Omental fat pad (tissue), 4 donors: Measurements from ENCODE around the gene TRDN. TPM values are rescaled to one million over a fixed set of nuclear protein-coding genes. Genes with fewer than 3 reads are reported as not detected.

ENCODE experiments used
- ATAC-seq: fragments of 150-250 bp; one replicate; pipeline ENCODE4 v1.9.1; 2016; ENCODE audit warnings: mild to moderate bottlenecking, moderate library complexity; ENCODE audit not compliant: low FRiP score
- DNase-seq: peaks from one replicate; pipeline ENCODE4 v3.0.0-alpha.2; 2019; ENCODE audit warnings: low spot score
- CTCF ChIP-seq, 3 donors: fragments of 450-650 bp; IDR thresholded peaks; one replicate each; pipeline ENCODE4 v1.5.1; 2016 to 2017; ENCODE audit warnings: antibody characterized with exemption in 3 of 3, mild to moderate bottlenecking in 3 of 3, moderate library complexity in 2 of 3
- total RNA-seq, 4 donors: library from RNA; depleted of rRNA; stranded (reverse); fragments of >200 nt; gene quantifications; one replicate each; pipeline ENCODE4 v1.1.0, GENCODE V29; 2016

Gene TRDN
- total RNA-seq, 4 donors from 2014 or later: 0.09 to 1.1 (median 0.12) TPM; not detected in 1

DNA sequence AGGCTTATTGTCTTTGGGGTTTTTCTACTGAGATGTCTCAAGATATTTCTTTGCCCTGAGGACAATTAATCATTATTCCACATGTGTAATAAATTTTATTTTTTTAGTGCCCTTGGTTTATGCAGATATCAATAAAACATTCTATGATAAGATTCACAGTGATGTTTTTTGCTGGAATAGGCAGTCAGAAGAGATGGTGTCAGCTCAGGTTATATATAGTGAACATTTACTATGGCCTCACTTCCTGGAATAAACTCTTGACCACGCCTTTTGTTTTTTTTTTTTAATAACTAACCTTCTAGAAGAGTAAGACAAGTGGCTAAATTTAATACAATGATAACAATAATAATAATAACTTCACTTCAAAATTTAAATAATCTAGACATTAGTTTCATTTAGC lies 209.7 kb downstream of the TRDN start:
- ATAC-seq (no peak), DNase-seq (no peak)
- no peak for TF ChIP-seq CTCF (IDR thresholded peaks at IDR 0.05)

DNA sequence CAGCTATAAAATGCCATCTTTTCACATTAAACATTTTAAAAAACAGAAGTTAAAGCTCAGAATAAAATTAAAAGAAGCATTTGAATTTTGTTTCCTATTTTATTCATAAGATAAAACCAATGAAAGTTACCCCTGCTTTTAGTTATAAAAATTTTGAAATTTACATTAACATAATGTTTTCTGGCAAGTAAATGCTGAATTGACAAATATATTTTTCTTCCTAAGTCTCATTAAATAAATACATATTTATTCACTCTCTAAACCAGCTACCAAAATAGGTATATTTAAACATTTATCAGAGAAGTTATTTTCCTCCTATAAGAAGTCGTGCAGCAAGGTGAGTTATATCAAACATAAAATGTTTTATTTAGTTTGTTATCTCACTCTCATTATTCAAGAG lies 213.6 kb downstream of the TRDN start:
- TF ChIP-seq CTCF (IDR thresholded peaks at IDR 0.05): no peak
- ATAC-seq (no peak), DNase-seq (no peak)

DNA sequence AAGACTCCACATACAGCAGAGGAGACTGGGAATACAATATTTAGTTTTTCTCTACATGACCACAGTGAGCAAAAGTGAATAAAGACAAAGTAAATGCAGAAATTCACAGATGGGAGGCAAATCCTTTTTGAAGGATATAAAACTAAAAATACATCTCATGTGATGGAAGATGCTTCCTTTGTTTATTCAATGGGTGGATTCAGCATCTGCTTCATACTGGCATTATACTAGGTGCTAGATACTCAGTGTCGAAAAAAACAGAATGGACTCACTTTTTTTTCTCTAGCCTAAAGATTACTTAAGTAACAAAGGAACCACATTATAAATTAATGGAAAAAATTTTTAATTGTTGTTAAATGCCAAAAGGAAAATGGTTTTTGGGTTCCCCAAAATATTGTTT lies 216.2 kb downstream of the TRDN start:
- DNase-seq (no peak), ATAC-seq (no peak)

DNA sequence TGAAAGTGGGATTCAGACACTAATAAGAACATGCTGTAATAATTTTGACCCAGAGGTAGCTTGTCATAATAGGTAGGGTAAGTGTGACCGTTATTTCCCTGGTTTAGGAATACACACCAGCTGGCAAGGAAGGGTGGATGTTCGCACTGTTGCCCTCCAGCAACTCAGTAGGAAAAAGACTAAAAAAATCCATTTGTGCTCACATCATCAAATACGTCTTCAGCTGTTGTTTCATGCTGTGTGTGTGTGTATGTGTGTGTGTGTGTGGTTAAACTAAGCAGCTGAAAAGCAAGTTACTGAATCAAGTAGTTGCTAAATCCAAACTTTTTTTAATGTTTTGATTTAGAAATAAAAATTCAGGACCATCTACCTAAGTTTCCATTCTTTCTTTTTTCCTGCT lies 218.7 kb downstream of the TRDN start:
- DNase-seq (no peak), ATAC-seq (no peak)
- TF ChIP-seq CTCF (IDR thresholded peaks at IDR 0.05): no peak

More for the DNA sequence above, 216.2 kb downstream of the TRDN start:
- TF ChIP-seq CTCF (IDR thresholded peaks at IDR 0.05): no peak

- no peak for TF ChIP-seq CTCF (IDR thresholded peaks at IDR 0.05)
- ATAC-seq (no peak), DNase-seq (no peak)
These were observed 219.2 kb downstream of the TRDN start for GRCh38 chr6:123417535-123417934.

- TF ChIP-seq CTCF (IDR thresholded peaks at IDR 0.05): peak in 1 of 3 donors; percentile 10
- DNase-seq: no peak
- no peak for ATAC-seq
These were observed 220.8 kb downstream of the TRDN start for GRCh38 chr6:123415844-123416468.

- TF ChIP-seq CTCF (IDR thresholded peaks at IDR 0.05): no peak
- DNase-seq (no peak), ATAC-seq (no peak)
These were observed 231.8 kb downstream of the TRDN start for GRCh38 chr6:123404975-123405374.
